A673 (cell line): Measurements from ENCODE around the gene PRKAR2B.
"Not testable (repeated sequence)": the region's sequence is repeated elsewhere in the genome, so short reads cannot be mapped to it uniquely, and the experiment has no call there.

Experiments used
- CTCF ChIP-seq: fragments of 300-800, 200-600 bp; sonication (generic); conservative IDR thresholded peaks from 2 replicates; pipeline ENCODE4 v1.5.1; 2017; ENCODE audit warnings: low read depth, mild to moderate bottlenecking, antibody characterized with exemption, low read length, moderate library complexity, mixed read lengths
- EZH2 ChIP-seq: fragments of 200-600 bp; sonication (generic); IDR thresholded peaks from 2 replicates; pipeline ENCODE4 v1.6.1; 2017; ENCODE audit warnings: borderline replicate concordance, low read depth, mild to moderate bottlenecking, mixed read lengths, antibody characterized with exemption, low read length; ENCODE audit not compliant: poor library complexity, severe bottlenecking

- TF ChIP-seq CTCF, EZH2: not testable (repeated sequence)
Observed at GRCh38 chr7:107143875-107144274, 99.4 kb downstream of the PRKAR2B start.
